ENCODE measurements around the gene CHST10. TPM values are rescaled to one million over a fixed set of nuclear protein-coding genes. Genes with fewer than 3 reads are reported as not detected.
"Not testable (repeated sequence)": the region's sequence is repeated elsewhere in the genome, so short reads cannot be mapped to it uniquely, and the experiment has no call there.

CHST10 gene
- total RNA-seq, 1 donor from 2014 or later, result 11.7 TPM

DNA sequence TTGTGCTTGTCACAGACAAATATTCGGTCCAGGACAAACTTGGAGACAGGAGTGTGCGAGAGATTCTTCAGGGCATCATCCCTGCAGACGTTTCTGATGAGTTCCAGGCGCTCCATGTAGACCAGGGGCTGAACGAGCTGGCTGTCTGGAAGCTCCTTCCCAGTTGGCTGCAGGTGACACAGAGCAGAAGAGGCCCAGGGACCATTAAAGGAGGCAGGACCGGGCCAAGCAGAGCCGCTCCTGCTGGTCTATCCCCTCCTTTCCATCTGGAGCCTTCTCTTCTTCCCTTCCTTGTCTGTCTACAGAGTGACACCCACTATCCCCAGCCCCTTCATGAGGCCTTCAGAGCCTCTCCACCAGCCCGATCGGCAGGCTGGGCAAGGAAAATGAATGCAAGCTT lies 19.5 kb downstream of the CHST10 start:
- DNase-seq (no peak), ATAC-seq (ENCODE audit: poor library complexity) (no peak)
- intact Hi-C loops (cut with DNase I), result no loop called here

DNA sequence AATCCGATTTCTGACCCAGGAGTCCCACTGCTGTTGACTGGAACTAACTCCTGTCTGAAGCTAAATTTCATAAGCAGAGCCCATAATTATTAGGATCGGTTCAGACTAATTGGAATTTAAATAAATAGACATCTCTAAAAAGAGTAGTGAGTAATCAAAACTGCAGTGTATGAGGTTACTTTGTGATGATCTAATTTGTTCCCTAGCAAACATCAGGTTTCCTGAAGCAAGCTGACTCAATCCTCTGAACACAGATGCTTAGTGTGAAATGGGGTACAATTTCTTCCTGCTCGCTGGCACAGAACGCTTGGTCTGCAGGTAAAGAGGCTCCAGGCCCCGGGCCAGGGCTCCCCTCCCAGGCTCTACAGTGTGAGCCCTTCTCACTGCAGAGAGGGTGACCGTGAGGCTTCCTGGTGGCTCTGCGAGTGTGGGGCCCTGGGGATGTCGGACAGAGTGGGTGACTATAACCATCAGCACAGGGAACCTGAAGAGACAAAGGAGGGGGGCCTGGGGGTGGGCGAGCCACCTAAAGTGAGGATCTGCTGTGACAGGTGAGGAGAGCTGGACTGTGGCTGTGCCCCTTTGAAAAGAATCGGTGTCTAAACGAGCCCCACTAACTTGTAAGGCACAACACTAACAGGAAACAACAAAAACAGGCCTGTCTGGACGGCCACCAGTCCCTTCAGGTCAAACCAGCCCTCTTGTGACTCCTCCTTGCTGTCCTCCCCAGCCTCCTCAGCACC lies 20.2 kb downstream of the CHST10 start:
- ATAC-seq (ENCODE audit: poor library complexity) (no peak), DNase-seq (no peak)
- intact Hi-C loops (cut with DNase I), result no loop called here

DNA sequence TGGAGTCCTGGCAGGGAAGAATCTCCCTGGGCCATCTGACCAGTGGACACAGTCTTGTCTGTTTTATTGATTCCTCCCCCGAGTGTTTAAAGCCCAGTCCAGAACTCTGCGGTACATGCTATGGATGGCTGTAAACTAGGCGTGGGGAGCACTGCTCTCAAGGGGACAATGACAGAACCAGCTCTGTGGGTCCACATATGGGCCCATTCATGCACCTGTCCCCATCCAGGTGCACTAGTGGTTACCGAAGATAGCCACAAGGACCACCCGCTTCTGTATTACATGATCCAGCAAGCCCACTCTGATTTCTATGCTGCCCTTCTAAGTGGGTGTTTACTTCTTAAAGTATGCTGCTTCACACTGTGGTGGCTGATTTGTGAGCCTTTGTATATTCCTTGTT lies 21.0 kb downstream of the CHST10 start:
- ATAC-seq (ENCODE audit: poor library complexity) (no peak), DNase-seq (no peak)
- intact Hi-C loops (cut with DNase I), result no loop called here

DNA sequence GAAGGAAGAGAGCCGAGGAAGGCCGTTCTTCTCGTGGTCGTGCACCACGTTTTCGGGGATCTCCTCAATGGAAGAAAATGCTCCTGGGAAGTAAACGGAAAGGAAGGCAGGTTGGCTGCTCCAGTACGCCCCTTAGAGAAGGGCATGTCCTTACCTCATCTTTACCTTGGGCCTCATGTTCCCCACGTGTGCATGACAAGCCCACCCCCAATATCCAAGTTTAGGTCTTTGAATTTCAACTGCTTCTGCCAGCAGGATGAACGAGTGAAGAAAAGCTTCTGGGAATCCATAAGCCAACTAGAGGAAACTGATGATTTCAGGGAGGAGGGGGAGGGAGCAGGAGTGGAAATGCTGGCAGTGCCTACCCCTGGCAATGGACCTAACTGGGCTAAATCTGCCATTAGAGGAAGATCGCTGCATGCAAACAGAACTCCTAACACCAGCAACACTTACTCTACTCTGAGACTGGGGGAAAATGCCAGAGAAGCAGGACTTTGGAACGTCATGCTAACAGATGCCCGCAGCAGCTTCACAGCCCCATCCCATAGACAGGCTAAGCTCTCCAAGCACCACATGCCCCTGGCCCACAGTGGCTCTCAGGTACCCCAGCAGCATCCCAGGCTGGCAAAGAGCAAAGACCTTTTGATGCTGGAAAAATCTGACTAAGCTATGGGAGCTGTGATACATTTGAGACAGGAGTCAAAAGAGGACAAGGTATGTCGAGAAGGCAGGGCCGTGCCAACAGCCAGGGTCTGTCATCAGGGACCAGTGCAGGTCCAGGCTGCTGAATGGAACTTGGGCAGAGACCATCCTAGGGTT lies 21.7 kb downstream of the CHST10 start:
- no peak for DNase-seq
- intact Hi-C loops (cut with DNase I), result no loop called here
- ATAC-seq (ENCODE audit: poor library complexity), result no peak

DNA sequence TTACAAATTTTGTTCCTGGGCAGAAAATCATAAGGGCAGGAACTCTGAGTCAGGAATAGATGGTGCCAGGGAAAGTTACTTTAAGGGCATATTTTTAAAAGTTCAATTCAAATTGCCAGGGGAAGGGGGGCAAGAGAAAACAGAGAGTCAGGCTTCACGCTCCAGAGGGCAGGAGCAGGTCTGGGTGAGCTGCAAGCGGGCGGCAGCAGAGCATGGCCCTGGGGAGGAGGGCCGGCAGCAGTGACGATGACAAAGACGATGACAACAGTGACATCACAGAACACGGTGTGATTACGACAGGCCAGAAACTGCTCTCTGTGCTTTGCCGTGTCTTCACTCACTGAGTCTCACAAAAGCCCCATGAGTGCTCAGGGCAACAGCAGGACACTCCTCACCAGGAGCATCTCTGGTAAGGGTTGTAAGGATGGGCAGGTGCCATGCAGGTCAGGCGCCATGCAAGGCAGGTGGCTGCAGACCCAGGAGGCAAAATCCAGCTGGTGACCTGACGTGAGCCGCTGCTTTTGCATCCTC lies 23.3 kb downstream of the CHST10 start:
- no peak for DNase-seq
- ATAC-seq (ENCODE audit: poor library complexity), result no peak
- intact Hi-C loops (cut with DNase I), result no loop called here

DNA sequence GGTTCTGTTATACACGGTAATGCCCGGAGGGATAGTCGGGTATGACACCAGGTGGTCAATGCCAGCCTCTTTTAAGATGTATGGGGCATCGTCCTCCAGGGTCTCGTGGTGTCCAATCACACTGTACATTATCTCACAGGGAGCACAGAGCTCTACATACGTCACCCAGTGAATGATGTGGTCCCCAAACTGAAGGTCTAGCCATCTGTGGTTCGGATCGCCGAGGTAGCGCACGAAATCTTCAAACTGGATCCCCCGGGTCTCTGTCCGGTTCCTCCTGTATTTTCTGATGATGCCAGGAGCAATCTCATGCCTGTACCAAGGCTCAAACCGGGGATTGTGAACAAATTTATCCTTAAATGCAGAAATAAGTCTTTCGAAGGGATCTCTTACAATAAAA lies 24.1 kb downstream of the CHST10 start:
- ATAC-seq (ENCODE audit: poor library complexity), result no peak
- intact Hi-C loops (cut with DNase I), result no loop called here
- DNase-seq, result no peak

DNA sequence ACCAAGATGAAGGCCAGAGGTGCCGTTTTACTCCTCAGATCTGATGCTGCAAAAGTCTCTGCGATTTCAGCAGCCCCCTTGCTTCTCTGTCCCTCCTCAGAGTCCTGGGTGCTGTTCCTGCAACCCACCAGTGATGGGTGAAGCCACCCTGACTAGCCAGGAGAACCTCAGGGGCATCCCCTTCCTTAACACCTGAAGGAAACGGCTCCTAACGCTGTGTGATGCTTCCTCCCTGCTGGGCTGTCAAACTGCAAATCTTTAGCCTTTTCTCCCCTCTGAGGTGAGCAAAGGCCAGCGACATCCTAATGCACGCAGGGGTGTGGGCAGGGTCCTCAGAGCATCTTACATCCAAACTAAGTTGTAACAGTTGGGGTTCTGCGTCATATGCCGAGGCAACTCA lies 24.8 kb downstream of the CHST10 start:
- ATAC-seq (ENCODE audit: poor library complexity), result no peak
- no peak for DNase-seq
- intact Hi-C loops (cut with DNase I), result no loop called here

DNA sequence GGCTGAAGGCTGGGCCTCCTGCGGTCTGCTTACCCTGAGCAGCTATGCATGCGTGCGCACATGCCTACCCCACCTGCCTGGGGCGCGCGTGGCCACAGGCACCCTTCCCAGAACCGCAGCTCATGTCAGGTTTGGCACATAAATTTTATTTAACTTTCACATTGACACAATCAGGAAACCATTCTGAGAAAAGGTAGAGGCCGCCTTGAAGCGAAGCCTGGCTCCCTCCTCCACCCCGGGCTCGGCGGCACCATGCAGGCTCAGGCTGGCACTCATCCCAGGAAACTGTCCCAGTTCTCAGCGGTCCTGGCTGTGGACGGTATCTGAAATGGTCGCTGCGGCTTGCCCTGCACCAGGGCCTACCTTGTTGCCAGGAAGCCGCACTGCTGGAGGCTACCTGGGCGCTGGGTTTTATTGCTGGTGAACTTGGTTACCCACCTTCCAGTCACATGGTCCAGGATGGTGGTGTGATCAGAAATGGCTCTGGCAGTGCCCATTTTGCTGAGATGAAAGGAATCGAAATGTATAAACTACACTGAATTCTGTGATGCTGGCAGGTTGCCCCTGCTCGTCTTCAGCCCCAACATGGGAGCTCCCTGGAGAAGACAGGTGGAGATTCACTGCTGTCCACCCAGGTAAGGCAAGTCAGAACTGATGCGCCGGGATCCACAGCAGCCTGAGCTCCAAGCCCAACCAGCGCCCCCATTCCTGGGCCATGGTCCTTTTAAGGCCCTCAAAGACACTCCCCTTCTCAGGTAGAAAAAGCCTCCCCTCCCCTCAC lies 25.5 kb downstream of the CHST10 start:
- peak; percentile 87 for ATAC-seq (ENCODE audit: poor library complexity)
- intact Hi-C loops (cut with DNase I), result no loop called here
- peak; percentile 60 for DNase-seq

DNA sequence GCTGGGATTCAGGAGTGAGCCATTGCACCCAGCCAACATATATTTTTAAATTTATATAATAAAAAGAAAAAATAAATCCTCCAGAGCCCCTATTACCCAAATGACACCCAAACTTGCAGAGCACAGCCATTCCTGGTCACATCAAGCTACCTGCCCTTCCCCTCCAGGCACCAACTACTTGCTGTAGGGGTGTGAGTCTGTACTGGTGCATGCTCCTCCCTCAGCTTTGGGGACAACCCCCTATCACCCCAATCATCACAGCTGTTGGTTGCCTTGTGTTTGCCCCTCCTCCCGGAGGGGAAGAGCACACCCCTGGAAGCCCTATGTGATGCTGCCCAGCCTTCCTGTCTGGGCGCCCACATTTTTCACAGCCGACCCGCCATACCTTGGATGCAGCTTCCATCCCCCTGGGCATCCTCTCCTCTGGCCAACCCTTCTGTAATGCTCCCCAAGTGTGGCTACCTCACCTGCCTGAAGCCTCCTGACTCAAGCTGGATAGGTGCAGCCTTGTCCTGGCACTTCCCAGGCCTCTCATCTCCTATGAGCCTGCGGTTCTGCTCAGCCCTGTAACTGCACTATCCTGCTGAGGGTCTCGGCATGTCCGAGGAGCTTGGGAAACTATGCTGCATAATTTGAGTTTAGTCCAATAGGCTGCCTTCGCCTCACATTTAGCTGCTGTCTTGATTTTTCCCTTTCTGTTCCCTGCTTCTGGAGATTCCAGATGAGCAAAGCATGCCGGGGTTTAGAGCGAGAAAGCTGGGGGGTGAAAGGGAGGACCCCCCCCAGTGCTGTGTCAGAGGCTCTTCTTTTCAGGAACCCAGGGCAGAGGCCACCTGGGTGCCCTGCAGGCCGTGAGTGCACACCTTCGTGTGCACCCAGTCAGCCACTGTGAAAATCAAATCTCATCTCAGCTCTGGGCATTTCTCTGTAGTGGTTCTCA lies 27.2 kb downstream of the CHST10 start:
- no peak for ATAC-seq (ENCODE audit: poor library complexity)
- DNase-seq, result no peak
- intact Hi-C loops (cut with DNase I), result no loop called here

DNA sequence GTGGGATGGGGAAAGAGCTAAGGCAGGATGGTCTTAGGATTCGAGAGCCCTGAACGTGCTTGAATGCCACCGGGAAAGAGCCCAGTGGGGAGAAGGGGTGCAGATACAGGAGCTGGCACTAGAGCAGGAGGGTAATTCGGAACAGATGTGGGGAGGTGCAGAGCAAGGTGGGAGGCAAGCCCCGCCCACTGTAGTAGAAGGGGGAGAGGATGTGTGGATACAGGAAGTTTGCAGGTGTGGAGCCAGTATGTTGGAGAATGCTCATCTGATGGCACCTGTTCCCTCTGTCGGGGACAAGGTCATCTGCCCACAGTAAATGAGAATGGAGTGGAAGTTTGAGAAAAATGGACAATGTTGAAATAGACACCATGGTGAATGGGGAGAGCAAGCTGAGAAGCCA lies 28.8 kb downstream of the CHST10 start:
- DNase-seq, result no peak
- intact Hi-C loops (cut with DNase I), result no loop called here
- no peak for ATAC-seq (ENCODE audit: poor library complexity)

DNA sequence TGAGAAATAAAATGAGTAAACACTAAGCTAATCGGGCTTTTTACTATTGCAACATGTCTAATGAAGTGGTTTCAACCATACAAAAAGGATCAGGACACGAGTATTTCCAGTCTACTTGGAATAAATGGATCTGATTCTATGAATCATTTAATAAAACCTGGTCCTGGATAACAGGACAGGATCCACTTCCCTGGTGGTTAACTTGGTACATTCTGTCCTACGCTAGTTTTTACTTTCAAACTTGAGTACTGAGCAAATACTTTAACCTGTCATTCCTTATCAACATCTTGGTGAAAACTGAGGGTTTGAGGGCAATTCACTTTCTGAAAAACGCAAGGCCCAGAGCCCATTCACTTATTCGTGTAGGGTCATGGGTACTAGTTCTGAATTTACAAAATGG lies 33.5 kb downstream of the CHST10 start:
- DNase-seq (no peak), ATAC-seq (ENCODE audit: poor library complexity) (no peak)
- intact Hi-C loops (cut with DNase I), result no loop called here

DNA sequence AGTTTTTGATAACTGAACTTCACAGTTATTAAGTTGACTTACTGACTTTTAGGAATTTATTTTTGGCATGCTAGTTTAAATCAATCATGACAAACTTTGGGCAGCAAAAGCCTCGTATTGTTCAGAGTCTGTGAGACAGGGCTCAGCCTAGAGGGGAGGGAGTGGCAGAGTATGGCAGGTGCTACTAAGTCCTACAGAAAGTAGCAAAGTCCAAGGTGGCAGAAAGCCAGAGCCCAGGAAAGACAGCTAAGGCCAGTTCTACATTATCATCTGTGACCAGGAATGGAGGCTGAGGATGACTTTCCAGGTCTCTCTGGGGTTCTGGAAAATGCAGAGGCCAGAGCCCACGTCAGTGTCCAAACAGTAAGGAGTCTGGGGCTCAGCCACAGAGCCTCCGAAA lies 34.2 kb downstream of the CHST10 start:
- ATAC-seq (ENCODE audit: poor library complexity) (no peak), DNase-seq (no peak)
- intact Hi-C loops (cut with DNase I), result no loop called here

DNA sequence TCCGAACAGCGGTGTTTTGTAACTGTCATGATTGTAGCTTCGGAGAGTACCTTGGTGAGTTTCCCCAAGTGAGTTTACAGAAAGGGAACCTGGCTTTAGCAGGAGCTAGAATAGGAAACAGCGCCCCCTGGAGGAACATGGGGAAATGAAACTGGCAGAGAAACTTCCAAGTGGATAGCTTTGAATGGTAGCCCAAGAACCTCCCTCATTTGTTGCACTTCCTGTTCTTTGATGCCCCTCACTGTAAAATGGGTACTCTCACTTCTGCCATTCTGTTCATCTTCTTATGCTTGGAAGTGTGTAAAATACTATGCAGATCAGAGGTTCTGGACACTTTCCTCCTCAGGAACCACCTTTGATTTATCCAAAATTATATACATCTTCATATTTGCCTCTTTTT lies 36.2 kb downstream of the CHST10 start:
- DNase-seq, result peak; percentile 65
- intact Hi-C loops (cut with DNase I), result loop anchor here (2.0 kb wide), 1 partner anchor 118 kb away; no protein-coding TSS in a partner anchor
- peak; percentile 84 for ATAC-seq (ENCODE audit: poor library complexity)

DNA sequence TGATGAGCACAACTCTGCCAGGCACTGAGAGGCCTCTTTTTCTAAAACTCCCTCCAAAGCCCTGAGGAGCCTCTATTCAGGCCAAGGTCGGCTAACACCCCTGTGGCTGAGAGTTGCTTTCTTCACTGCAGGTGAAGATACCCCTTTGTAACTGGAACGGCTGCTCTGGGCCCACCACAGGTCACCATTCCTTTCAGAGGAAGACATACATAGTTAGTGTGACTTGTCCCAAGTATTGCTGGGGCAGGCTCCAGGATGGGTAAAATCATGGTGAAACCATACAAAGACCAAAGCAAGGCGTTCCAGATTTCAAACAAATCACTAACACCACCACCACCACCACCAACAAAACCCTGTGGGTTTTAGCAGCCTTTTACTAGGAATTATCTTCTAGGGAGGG lies 36.8 kb downstream of the CHST10 start:
- intact Hi-C loops (cut with DNase I), result loop anchor here (2.0 kb wide), 1 partner anchor 118 kb away; no protein-coding TSS in a partner anchor
- ATAC-seq (ENCODE audit: poor library complexity), result no peak
- DNase-seq, result no peak

DNA sequence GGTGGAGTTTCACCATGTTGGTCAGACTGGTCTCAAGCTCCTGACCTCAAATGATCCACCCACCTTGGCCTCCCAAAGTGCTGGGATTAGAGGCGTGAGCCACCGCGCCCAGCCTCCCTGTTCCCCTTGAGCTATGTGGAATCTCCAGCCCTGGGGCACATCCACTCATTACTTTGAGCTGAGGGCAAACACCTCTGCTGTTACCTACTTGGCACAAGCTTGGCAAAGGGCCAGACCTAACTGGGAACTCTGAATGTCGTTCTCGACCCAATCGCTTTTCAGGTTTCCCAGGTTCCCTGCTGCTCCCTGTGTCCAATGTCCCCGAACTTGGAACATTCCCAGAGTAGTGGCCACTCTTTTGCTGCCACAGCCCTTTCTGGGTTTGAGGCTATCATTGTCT lies 40.6 kb downstream of the CHST10 start:
- intact Hi-C loops (cut with DNase I), result no loop called here
- ATAC-seq (ENCODE audit: poor library complexity) (no peak), DNase-seq (no peak)

DNA sequence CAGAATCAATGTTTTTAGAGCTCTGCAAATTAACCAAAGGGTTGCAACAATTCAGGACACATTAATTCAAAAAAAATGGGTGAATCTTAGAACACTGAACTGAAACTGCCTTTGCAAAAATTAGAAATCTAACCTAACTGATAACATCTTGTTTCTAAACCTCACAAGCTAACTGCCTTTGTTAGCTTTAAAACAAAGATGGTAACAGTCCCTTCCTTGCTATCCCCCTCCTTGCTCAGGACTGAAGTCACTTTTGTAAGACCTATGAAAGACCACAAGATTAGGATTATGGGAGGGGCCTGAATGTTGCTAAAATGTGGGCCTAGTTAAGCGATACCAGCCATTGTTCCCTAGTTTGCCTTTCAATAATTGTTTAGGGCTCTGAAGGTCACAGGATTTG lies 50.3 kb downstream of the CHST10 start:
- ATAC-seq (ENCODE audit: poor library complexity) (no peak), DNase-seq (no peak)
- intact Hi-C loops (cut with DNase I), result no loop called here

DNA sequence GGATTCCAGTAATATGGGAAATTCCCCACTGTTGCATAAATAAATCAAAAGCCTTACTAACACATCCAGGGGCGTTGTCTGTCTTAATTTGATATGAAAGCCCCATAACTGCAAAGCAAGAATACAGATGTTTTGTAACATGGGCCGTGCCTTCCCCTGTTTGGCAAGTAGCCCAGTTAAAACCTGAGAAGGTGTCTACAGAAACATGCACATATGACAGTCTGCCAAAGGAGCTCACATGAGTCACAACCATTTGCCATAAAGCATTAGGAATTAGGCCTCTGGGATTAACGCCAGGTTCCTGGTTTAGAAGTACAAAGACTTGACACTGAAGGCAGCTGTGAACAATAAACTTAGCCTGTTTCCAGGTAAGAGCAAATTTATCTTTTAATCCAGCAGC lies 52.0 kb downstream of the CHST10 start:
- intact Hi-C loops (cut with DNase I), result no loop called here
- no peak for ATAC-seq (ENCODE audit: poor library complexity)
- DNase-seq, result no peak

DNA sequence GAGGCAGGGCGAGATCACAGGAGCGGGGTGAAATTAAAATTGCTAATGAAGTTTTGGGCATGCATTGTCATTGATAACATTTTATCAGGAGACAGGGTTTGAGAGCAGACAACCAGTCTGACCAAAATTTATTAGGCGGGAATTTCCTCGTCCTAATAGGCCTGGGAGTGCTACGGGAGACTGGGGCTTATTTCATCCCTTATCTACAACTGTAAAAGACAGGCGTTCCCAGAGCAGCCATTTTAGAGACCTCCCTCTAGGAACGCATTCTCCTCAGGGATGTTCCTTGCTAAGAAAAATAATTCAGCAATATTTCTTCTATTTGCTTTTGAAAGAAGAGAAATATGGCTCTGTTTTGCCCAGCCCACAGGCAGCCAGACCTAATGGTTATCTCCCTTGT lies 55.2 kb downstream of the CHST10 start:
- DNase-seq, result not testable (repeated sequence)

More for the DNA sequence above, 55.2 kb downstream of the CHST10 start:
- ATAC-seq (ENCODE audit: poor library complexity); intact Hi-C loops (cut with DNase I): not testable (repeated sequence)

Measured in Right ventricle myocardium superior (tissue), 1 donor.